ENCODE data around the gene MARCKSL1. TPM values are rescaled to one million over a fixed set of nuclear protein-coding genes. Genes with fewer than 3 reads are reported as not detected.
"Not testable (repeated sequence)": the region's sequence is repeated elsewhere in the genome, so short reads cannot be mapped to it uniquely, and the experiment has no call there.

MARCKSL1 gene
- total RNA-seq, 1 experiment from 2014 or later, result 457 TPM

DNA sequence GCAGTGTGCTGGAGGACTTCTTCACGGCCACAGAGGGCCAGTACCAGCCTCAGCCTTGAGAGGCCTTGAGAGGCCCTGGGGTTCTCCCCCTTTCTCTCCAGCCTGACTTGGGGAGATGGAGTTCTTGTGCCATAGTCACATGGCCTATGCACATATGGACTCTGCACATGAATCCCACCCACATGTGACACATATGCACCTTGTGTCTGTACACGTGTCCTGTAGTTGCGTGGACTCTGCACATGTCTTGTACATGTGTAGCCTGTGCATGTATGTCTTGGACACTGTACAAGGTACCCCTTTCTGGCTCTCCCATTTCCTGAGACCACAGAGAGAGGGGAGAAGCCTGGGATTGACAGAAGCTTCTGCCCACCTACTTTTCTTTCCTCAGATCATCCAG lies 50.4 kb downstream of the MARCKSL1 start:
- H3K4ac ChIP-seq (ENCODE audit: low read depth, low read length), result no peak overlapping the region
- no peak overlapping the region for H3T11ph ChIP-seq (ENCODE audit: low read length)
- H3K4me2 ChIP-seq (ENCODE audit: insufficient read depth, insufficient read length, low read length), result no peak overlapping the region
- no peak overlapping the region for H2AK5ac ChIP-seq (ENCODE audit: insufficient read length, low read length)
- Mint-ChIP-seq H3K4me1 (peaks cover 3% of the 10 kb centered on the region in 2 experiments), H3K27me3 (ENCODE audit: low read depth) (no peaks in the 10 kb centered on the region), H3K27ac (no peak overlapping the region), H3K36me3 (ENCODE audit: insufficient read depth in 1 of 3, low read depth in 3 of 3) (peaks cover 3 to 11% (median 4%) of the 10 kb centered on the region in 3 experiments; a peak in 5 of 7 replicates), H3K4me3 (no peak overlapping the region), H3K9me3 (no peaks in the 10 kb centered on the region; a peak in 1 of 5 replicates)
- H3K9ac ChIP-seq (ENCODE audit: extremely low read depth, insufficient read length, low read length), result no peak overlapping the region
- WGBS (ENCODE audit: extremely low coverage, insufficient read length, low lambda C conversion rate), result no CpG with 5 or more reads among the region's 3 CpGs
- no peak overlapping the region for H4K91ac ChIP-seq (ENCODE audit: insufficient read length, low read depth, low read length)
- H2BK5ac ChIP-seq (ENCODE audit: insufficient read length, low read length), result no peak overlapping the region
- no peak overlapping the region for H3K14ac ChIP-seq (ENCODE audit: insufficient read depth, low read length)
- TF ChIP-seq, protein P1, sequence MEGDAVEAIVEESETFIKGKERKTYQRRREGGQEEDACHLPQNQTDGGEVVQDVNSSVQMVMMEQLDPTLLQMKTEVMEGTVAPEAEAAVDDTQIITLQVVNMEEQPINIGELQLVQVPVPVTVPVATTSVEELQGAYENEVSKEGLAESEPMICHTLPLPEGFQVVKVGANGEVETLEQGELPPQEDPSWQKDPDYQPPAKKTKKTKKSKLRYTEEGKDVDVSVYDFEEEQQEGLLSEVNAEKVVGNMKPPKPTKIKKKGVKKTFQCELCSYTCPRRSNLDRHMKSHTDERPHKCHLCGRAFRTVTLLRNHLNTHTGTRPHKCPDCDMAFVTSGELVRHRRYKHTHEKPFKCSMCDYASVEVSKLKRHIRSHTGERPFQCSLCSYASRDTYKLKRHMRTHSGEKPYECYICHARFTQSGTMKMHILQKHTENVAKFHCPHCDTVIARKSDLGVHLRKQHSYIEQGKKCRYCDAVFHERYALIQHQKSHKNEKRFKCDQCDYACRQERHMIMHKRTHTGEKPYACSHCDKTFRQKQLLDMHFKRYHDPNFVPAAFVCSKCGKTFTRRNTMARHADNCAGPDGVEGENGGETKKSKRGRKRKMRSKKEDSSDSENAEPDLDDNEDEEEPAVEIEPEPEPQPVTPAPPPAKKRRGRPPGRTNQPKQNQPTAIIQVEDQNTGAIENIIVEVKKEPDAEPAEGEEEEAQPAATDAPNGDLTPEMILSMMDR (conservative IDR thresholded peaks at IDR 0.05), result no peak
- H3K27ac ChIP-seq (ENCODE audit: insufficient read length, low read depth, low read length), result no peak overlapping the region
- DNase-seq, result no peak
- no peak overlapping the region for H4K8ac ChIP-seq (replicated peaks; ENCODE audit: insufficient read length, low read depth, low read length)
- H3K79me1 ChIP-seq (ENCODE audit: insufficient read depth, low read depth, low read length, poor library complexity, severe bottlenecking), result no peaks in the 10 kb centered on the region
- no peaks in the 10 kb centered on the region for H3K9me3 ChIP-seq (ENCODE audit: control insufficient read depth, low read depth, low read length)
- H3K27me3 ChIP-seq (ENCODE audit: insufficient read depth, low read length), result no peaks in the 10 kb centered on the region
- no peaks in the 10 kb centered on the region for H4K20me1 ChIP-seq (ENCODE audit: control insufficient read depth, insufficient read depth, insufficient read length)
- H2BK20ac ChIP-seq (ENCODE audit: low read depth, low read length, poor library complexity, severe bottlenecking), result no peak overlapping the region
- no peak overlapping the region for H2BK120ac ChIP-seq (ENCODE audit: low read depth, low read length, poor library complexity, severe bottlenecking)
- no peak overlapping the region for H3K23ac ChIP-seq (ENCODE audit: insufficient read length, low read depth, low read length)
- no peak overlapping the region for H2BK15ac ChIP-seq (ENCODE audit: low read depth, low read length)
- no peaks in the 10 kb centered on the region for H3K79me2 ChIP-seq (ENCODE audit: insufficient read depth, low read length)
- H3K23me2 ChIP-seq (ENCODE audit: insufficient read length, low read depth, low read length, poor library complexity, severe bottlenecking), result no peaks in the 10 kb centered on the region
- H2BK12ac ChIP-seq (ENCODE audit: insufficient read length, low read depth, low read length), result no peak overlapping the region
- no peak overlapping the region for H3K56ac ChIP-seq (ENCODE audit: insufficient read length, low read depth, low read length)
- no peak overlapping the region for H3K18ac ChIP-seq (ENCODE audit: insufficient read length, low read depth, low read length)
- no peak overlapping the region for H2AFZ ChIP-seq (ENCODE audit: low read length)
- no peaks in the 10 kb centered on the region for H3K4me1 ChIP-seq (ENCODE audit: insufficient read depth, low read length)
- no peak overlapping the region for H4K5ac ChIP-seq (ENCODE audit: insufficient read length, low read depth, low read length)

DNA sequence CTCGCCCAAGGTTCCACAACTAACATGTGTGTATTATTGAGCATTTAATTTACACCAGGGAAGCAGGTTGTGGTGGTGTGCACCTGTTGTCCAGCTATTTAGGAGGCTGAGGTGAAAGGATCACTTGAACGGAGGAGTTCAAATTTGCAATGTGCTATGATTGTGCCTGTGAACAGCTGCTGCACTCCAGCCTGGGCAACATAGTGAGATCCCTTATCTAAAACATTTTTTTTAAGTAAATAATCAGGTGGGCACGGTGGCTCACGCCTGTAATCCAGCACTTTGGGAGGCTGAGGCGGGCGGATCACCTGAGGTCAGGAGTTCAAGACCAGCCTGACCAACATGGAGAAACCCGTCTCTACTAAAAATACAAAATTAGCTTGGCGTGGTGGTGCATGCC lies 51.3 kb downstream of the MARCKSL1 start:
- not testable (repeated sequence) for H3K18ac ChIP-seq (ENCODE audit: insufficient read length, low read depth, low read length); H3K23ac ChIP-seq (ENCODE audit: insufficient read length, low read depth, low read length); H4K8ac ChIP-seq (replicated peaks; ENCODE audit: insufficient read length, low read depth, low read length); H4K20me1 ChIP-seq (ENCODE audit: control insufficient read depth, insufficient read depth, insufficient read length); H3K79me1 ChIP-seq (ENCODE audit: insufficient read depth, low read depth, low read length, poor library complexity, severe bottlenecking); H3K9ac ChIP-seq (ENCODE audit: extremely low read depth, insufficient read length, low read length); H2AFZ ChIP-seq (ENCODE audit: low read length); DNase-seq; H3K4me3 Mint-ChIP-seq; H3K27ac Mint-ChIP-seq; H3K4me2 ChIP-seq (ENCODE audit: insufficient read depth, insufficient read length, low read length); H3K9me3 ChIP-seq (ENCODE audit: control insufficient read depth, low read depth, low read length); H3K27me3 Mint-ChIP-seq (ENCODE audit: low read depth); H3T11ph ChIP-seq (ENCODE audit: low read length); H4K5ac ChIP-seq (ENCODE audit: insufficient read length, low read depth, low read length); H3K23me2 ChIP-seq (ENCODE audit: insufficient read length, low read depth, low read length, poor library complexity, severe bottlenecking); H3K56ac ChIP-seq (ENCODE audit: insufficient read length, low read depth, low read length); H3K79me2 ChIP-seq (ENCODE audit: insufficient read depth, low read length); H4K91ac ChIP-seq (ENCODE audit: insufficient read length, low read depth, low read length); H3K27ac ChIP-seq (ENCODE audit: insufficient read length, low read depth, low read length); H3K4me1 Mint-ChIP-seq; H2BK5ac ChIP-seq (ENCODE audit: insufficient read length, low read length); H3K14ac ChIP-seq (ENCODE audit: insufficient read depth, low read length); H3K4ac ChIP-seq (ENCODE audit: low read depth, low read length); H2AK5ac ChIP-seq (ENCODE audit: insufficient read length, low read length); H2BK15ac ChIP-seq (ENCODE audit: low read depth, low read length); H2BK120ac ChIP-seq (ENCODE audit: low read depth, low read length, poor library complexity, severe bottlenecking); H2BK12ac ChIP-seq (ENCODE audit: insufficient read length, low read depth, low read length); H3K9me3 Mint-ChIP-seq; H2BK20ac ChIP-seq (ENCODE audit: low read depth, low read length, poor library complexity, severe bottlenecking); H3K27me3 ChIP-seq (ENCODE audit: insufficient read depth, low read length); H3K4me1 ChIP-seq (ENCODE audit: insufficient read depth, low read length)
- no CpG with 5 or more reads among the region's 8 CpGs for WGBS (ENCODE audit: extremely low coverage, insufficient read length, low lambda C conversion rate)
- peaks cover 7 to 16% (median 9%) of the 10 kb centered on the region in 3 experiments; a peak in 5 of 7 replicates for H3K36me3 Mint-ChIP-seq (ENCODE audit: insufficient read depth in 1 of 3, low read depth in 3 of 3)

All from H9 (cell line).